PC-9 (cell line): ENCODE data around the gene HCAR3.
"Not testable (repeated sequence)": the region's sequence is repeated elsewhere in the genome, so short reads cannot be mapped to it uniquely, and the experiment has no call there.

Source experiments
- EZH2 ChIP-seq: fragments of 200-600 bp; sonication (generic); IDR thresholded peaks from 2 replicates; pipeline ENCODE4 v1.8.0; 2017; ENCODE audit warnings: antibody characterized with exemption, low read depth
- TF ChIP-seq, protein P1 (sequence below): fragments of 200-600 bp; sonication (generic); conservative IDR thresholded peaks from 2 replicates; pipeline ENCODE4 v1.6.1; 2017; ENCODE audit warnings: mixed run types, antibody characterized with exemption, mild to moderate bottlenecking, moderate library complexity

DNA sequence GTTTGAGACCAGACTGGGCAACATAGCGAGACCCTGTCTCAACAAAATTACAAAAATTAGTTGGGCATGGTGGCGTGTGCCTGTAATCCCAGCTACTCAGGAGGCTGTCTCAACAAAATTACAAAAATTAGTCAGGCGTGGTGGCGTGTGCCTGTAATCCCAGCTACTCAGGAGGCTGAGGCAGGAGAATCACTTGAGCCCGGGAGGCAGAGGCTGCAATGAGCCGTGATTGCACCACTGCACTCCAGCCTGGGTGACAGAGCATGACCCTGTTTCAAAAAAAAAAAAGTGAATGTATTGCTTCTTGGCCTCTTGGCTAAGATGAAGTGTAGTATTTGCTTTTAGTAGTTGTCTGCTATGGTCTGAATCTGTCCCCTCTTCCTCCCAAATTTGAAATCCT, 35.6 kb downstream of the HCAR3 start:
- TF ChIP-seq, protein P1, sequence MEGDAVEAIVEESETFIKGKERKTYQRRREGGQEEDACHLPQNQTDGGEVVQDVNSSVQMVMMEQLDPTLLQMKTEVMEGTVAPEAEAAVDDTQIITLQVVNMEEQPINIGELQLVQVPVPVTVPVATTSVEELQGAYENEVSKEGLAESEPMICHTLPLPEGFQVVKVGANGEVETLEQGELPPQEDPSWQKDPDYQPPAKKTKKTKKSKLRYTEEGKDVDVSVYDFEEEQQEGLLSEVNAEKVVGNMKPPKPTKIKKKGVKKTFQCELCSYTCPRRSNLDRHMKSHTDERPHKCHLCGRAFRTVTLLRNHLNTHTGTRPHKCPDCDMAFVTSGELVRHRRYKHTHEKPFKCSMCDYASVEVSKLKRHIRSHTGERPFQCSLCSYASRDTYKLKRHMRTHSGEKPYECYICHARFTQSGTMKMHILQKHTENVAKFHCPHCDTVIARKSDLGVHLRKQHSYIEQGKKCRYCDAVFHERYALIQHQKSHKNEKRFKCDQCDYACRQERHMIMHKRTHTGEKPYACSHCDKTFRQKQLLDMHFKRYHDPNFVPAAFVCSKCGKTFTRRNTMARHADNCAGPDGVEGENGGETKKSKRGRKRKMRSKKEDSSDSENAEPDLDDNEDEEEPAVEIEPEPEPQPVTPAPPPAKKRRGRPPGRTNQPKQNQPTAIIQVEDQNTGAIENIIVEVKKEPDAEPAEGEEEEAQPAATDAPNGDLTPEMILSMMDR, result not testable (repeated sequence)
- TF ChIP-seq EZH2, result not testable (repeated sequence)
